ENCODE measurements around the gene MSI2.
A peak's percentile ranks its signal among the peaks of the same experiment; 100 is the strongest.
"Not testable (repeated sequence)": the region's sequence is repeated elsewhere in the genome, so short reads cannot be mapped to it uniquely, and the experiment has no call there.

The MSI2 gene

DNA sequence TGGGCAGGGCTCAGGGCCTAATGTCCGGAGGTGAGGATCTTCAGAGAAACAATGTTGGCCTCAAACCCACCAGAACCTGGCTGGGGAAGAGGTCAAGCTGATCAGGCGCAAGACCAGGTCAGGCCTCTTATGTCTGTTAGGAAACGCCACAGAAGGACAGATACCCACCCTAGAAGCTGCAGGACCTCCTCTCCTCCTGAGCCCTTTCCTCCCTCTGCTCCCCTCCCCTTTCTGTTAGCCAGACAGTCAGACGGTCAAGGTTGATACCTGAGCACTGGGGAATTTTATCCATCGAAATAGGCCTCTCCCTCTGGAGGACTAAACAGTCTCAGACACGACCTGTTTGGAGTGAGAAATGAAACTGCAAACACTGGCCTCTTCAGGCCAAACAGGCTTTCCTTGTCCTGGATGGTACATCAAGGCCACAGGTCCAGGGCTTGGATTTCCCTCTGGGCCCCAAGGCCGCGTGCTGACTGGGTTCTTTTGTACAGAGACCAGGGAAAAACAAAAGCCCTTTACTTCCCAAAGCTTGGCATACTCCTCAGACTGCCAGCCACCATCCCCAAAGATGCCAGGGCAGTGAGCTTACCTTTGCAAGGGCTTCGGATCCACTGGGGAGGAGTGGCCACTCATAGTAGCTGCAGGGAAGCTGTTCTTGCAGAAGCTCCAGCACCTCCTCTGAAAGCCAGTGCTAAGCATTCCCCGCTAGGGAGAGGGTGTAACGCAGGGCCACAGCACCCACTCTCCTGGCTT, 353.0 kb downstream of the MSI2 start:
- DNase-seq, result no peak

DNA sequence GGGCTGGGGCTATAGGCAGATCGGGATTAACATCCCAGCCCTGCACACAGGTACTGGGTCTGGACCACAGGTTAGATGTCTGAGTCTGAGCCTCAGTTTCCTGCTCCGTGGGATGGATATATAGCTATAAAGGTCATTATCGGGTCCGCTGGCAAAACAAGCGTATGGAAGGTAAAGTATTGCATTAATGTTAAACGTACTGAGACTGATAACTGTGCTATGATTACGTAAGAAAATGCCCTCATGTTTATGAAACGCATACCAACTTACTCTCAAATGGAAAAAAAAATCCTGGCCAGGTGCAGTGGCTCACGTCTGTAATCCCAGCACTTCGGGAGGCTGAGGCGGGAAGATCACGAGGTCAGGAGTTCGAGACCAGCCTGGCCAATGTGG, 353.6 kb downstream of the MSI2 start:
- no peak for DNase-seq

DNA sequence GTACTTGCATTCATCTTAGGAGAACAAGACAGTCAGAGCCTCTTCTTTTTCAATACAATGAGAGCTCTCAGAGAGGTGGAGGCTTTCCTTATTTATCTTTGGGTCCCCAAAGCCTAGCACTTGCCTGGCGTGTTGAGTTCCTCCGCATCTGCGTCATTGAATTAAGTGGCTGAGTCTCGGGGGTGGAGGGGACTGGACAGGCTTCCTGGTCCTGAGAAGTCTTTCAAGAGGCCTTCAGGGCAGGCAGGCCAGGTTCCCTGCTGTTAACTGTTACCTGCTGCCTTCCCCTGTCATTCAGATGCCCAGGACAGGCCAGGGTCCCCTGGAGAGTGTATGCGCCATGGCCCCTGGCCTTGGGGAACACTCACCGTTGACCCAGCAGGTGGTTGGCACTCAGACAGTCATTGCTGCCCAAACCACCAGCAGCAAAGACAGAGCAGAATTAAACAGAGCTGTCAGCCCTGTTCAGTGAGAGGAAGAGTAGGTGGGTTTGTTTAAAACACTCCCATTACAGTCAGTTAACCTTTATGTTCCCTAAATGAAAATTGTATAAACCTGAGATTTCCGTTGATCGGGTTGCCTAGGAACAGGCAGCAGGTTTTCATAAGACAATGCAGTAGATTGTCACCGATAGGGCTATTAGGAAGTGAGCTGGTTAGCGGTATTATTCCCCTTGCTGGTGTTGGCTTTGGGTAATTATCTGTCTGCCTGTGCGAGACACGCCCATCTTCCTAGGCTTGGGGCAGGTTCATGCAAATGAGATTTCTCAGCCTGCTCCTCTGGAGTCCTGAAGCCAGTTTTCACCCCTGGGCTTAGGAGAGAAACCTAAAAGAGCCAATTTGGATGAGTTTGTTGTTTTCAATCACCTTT, 356.1 kb downstream of the MSI2 start:
- DNase-seq, result peak; percentile 46

- DNase-seq, result no peak
Observed at GRCh38 chr17:57614742-57615141, 358.4 kb downstream of the MSI2 start.

GRCh38 chr17:57615836-57616757, 359.8 kb downstream of the MSI2 start:
- no peak for DNase-seq

- DNase-seq, result no peak
Observed at GRCh38 chr17:57617218-57617617, 360.9 kb downstream of the MSI2 start.

DNA sequence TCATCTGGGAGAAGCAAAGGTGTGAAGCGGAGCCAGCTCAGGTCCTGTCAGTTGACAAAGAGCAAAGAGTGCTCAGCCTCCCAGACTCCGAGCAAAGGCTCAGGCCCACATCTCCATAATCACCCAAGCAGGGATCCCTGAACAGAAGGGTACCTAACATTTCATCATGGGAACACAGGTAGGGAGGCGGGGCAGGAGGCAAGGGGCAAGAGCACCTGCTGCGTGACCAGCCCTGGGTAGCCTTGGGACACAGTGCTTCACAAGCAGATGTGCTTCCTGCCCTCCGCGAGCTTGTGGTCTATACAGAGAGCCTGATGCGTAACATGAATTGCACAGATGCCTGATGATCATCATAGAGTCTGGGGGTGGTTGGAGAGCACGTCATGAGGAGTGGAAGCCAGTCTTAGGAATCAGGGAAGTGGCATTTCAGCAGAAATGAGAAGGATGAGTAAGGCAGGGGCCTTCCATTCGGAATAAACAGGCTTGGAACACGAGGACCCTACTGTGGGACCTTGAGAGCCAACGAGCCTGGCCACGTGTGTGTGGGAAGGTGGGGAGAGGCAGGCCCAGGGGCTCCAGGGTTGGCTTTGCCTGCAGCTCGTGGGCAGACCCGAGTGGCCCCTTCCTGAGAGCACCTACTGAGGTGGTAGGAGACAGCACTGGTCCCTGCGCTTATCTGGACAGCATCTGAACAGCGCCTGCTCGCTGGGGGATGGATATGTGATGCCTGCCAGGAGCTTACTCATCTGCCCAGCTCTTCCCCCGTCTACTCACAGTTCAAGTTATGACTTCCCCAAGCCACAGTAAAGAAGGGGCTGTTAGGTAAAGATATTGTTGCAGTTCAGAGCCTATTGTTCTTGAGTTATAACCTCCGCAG, 363.0 kb downstream of the MSI2 start:
- DNase-seq, result no peak

DNA sequence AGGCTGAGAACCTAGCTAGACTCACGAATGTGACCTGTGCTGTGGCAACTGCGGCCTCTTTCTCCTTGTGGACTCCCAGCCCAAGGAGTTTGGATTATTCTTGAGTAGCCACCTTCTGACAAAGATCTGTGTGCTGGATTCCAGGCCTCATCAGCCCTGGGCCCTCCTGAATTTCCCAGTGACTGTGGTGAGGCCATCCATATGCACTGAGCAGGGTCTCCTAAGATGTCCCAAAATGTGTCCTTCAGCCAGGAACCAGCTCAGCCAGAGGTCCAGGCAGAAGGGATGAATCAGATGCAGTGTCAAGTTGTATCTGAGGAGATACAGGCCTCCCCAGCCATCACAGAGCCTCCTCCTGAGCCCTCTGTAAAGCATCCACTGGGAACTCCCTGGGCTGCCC, 364.3 kb downstream of the MSI2 start:
- no peak for DNase-seq

GRCh38 chr17:57621791-57622190, 365.5 kb downstream of the MSI2 start:
- DNase-seq, result not testable (repeated sequence)

DNA sequence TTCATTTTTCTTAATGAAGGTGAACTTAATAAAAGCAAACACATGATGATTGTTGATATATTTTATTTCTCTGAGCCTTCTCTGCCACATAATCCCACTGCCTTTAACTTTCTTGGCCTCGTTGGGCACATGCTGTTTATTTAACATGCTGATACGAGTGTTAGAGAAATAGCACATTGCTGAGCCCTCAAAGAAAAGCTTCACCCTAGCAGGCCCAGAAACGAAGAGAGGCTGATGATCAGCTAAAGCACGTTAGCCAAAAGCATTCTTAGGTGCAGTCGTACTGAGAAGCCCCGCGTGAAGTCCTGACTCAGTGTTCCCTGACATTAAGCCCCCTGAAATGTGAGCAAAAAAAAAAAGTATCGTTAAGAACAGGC, 366.0 kb downstream of the MSI2 start:
- no peak for DNase-seq

- DNase-seq, result no peak
Observed at GRCh38 chr17:57622683-57623433, 366.5 kb downstream of the MSI2 start.

- DNase-seq, result no peak
Observed at GRCh38 chr17:57623620-57624019, 367.3 kb downstream of the MSI2 start.

DNA sequence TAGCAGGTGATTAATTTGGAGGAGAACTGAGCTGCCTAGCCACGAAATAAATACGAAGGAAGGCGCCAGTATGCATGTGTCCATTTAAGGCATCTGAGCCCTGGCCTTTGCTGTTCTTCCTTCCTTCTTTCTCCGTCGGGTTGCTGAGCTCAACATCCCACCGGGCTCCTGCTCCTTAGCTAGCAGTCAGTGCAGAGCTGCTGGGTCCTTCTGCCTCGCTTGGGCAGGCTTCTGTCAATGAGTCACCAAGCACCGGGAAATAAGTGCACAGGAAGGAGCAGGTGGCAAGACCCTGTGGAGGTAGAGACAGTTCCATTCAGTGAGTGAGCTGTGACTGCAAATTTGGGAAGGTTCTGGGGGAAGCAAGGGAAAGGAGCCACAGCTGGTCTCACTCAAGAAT, 368.1 kb downstream of the MSI2 start:
- no peak for DNase-seq

GRCh38 chr17:57625511-57625910, 369.2 kb downstream of the MSI2 start:
- DNase-seq, result no peak

DNA sequence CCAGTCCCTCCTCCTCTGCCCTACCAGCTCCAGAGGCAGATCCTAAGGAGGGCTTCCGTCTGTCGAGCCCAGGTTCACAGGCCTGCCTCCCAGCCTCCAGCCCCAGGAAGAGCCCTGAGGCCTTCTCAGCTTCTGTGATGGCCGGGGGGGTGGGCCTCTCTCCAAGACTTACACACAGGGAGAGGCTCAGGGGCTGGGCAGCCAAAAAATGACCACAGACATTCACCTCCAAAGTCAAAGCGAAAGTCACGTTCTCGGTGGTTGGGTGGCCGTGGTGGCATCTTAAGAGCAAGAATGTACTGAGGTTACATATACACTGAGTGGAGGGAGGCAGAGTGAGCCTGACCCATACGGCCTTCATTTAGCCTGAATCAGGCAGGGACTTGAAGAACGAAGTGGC, 369.6 kb downstream of the MSI2 start:
- DNase-seq, result no peak

DNA sequence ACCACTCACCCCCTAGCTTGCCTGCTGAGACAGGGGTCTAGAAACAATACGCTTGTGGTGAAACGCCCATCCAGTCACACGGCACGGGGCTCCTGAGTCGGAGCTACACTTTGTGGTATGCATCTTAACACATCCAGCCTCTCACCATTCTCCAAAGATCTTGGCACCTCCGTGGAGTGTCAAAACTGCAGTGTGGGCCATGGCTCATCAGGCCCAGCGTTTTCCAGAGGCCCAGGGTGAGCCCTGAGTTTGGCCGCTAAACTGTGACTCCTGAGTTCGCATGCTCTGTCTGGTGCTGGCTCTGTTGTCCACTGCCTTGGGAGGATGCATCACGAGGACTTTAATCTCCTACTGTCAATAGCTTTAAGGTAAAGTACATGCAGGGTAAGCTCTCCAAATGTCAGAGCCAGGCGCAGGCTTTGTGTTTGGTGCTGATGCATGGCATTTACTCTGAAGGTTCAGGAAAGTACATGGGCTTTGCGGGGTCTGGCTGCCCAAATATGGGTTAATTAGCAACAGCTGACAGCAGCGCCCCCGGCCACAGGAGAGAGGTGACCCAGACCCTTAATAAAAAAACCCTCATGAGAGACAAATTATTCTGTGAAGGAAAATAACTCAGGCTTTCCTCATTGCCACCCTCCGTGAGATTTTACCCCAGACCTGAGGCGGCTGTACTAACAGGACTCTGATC, 370.3 kb downstream of the MSI2 start:
- DNase-seq, result no peak

GRCh38 chr17:57627591-57627990, 371.3 kb downstream of the MSI2 start:
- no peak for DNase-seq

GRCh38 chr17:57628421-57628820, 372.1 kb downstream of the MSI2 start:
- no peak for DNase-seq

DNA sequence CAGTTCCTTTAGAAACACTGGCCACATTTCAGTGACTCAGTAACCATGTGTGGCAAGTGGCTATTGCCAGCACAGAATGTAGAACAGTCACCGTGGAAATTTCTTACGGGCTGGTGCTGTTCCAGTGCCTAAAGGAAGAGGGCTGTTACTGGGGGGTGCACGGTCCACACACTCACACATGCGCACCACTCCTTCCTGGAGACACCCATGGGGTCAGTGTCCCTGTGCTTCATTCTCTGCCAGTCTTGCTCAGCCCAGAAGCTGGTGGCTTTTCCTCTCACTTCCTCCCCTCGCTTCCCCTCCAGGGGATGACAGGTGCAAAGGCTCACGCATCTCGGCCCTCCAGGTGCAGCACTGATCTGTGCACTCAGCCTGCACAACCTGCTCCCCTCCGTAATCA, 373.1 kb downstream of the MSI2 start:
- DNase-seq, result peak; percentile 41

DNA sequence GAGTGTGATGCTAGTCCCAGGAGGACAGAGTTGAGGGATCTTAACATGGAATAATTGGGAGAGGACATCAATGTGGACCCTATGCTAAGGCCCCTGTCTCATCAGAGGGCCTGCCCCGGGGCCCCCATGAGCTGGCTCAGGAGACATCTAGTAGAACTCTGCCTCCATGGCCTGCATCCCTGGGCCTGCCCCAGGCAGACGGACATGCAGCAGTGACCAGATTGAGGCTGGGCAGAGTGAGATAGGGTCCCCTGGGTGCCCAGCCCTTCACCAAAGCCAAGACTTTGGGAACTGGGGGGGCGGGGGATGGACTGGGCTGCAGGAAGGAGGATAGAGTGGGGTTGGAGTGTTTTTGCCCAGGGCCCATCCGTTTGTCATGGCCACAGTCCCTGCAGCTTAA, 373.6 kb downstream of the MSI2 start:
- DNase-seq, result no peak

GRCh38 chr17:57630736-57631135, 374.4 kb downstream of the MSI2 start:
- no peak for DNase-seq

All from NCI-H510A (cell line).